ENCODE data around the gene CDKAL1.

DNA sequence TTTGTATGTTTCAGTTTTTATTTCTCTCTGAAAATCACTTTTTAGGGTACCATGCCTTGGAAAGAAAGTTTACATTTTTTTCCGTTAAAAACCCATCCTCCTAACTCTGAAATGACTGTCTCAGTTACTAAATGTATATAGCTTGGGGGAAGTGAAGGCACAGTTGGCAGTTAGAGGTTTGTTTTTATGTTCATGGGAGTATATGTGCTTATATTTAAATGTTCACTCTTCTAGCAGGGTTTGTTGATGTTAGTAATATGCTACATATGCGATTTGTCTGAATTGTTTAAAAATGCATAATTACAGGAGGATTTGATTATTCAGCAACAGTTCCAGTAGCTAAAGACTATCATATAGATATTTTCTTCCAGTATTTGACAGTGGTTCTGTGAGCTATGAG lies 31.1 kb downstream of the CDKAL1 start:
- TF ChIP-seq, protein P1, sequence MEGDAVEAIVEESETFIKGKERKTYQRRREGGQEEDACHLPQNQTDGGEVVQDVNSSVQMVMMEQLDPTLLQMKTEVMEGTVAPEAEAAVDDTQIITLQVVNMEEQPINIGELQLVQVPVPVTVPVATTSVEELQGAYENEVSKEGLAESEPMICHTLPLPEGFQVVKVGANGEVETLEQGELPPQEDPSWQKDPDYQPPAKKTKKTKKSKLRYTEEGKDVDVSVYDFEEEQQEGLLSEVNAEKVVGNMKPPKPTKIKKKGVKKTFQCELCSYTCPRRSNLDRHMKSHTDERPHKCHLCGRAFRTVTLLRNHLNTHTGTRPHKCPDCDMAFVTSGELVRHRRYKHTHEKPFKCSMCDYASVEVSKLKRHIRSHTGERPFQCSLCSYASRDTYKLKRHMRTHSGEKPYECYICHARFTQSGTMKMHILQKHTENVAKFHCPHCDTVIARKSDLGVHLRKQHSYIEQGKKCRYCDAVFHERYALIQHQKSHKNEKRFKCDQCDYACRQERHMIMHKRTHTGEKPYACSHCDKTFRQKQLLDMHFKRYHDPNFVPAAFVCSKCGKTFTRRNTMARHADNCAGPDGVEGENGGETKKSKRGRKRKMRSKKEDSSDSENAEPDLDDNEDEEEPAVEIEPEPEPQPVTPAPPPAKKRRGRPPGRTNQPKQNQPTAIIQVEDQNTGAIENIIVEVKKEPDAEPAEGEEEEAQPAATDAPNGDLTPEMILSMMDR (IDR thresholded peaks at IDR 0.05; ENCODE audit: low read length): no peak
- TF ChIP-seq EZH2 (optimal IDR thresholded peaks at IDR 0.05; ENCODE audit: low read depth, low read length): no peak
